ENCODE data around the gene FAM3C. TPM values are rescaled to one million over a fixed set of nuclear protein-coding genes. Genes with fewer than 3 reads are reported as not detected.

FAM3C gene
- total and polyA plus RNA-seq, 2 of the 8 experiments (the other 6 are each of a cell fraction or from before 2014, with no cell fraction given) = 27.0 to 77.7 TPM

DNA sequence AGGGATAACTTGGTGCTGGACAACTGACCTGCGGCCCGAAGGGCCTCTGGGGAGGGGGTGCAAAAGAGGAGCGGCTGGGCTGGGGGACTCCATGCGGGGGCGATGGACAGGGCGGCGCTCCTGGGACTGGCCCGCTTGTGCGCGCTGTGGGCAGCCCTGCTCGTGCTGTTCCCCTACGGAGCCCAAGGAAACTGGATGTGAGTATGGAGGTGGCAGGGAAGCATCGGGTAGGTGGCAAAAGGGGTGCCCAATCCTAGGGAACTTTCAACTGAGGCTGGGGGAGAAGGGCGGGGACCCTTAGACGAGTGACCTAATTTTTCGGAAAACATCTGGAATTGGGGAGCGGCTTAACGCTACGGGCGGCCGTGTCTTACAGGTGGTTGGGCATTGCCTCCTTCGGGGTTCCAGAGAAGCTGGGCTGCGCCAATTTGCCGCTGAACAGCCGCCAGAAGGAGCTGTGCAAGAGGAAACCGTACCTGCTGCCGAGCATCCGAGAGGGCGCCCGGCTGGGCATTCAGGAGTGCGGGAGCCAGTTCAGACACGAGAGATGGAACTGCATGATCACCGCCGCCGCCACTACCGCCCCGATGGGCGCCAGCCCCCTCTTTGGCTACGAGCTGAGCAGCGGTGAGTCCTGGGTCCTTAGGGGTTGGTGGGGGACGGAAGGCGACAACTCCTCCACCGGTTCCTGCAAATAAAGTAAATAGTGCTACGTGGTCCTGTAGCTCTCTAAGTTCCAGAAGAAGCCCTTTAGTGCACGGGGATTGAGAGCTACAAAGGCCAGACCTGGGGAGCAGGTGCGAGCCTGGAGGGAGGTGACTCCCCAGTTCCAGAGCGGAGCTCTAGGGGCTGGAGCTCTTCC, 66.7 kb downstream of the FAM3C start (continued):
- 0 out of 2 replicates have a peak, but pooled peaks have one; percentile 18 for TF ChIP-seq PHF8 (conservative IDR thresholded peaks at IDR 0.05; ENCODE audit: low read depth, low read length)
- TF ChIP-seq TBP (IDR thresholded peaks at IDR 0.05; ENCODE audit: low read depth, low read length) = no peak
- TF ChIP-seq TEAD4 (IDR thresholded peaks at IDR 0.05; ENCODE audit: low read depth, low read length) = 0 out of 2 replicates have a peak, but pooled peaks have one; percentile 6
- TF ChIP-seq, protein P1, sequence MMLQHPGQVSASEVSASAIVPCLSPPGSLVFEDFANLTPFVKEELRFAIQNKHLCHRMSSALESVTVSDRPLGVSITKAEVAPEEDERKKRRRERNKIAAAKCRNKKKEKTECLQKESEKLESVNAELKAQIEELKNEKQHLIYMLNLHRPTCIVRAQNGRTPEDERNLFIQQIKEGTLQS (IDR thresholded peaks at IDR 0.05; ENCODE audit: insufficient read depth, low read depth, low read length) = no peak
- peak; percentile 70 for TF ChIP-seq SUZ12 (IDR thresholded peaks at IDR 0.05; ENCODE audit: low read length)
- TF ChIP-seq POU5F1 (IDR thresholded peaks at IDR 0.05; ENCODE audit: low read depth, low read length) = no peak
- peak; percentile 89 for TF ChIP-seq KDM4A (IDR thresholded peaks at IDR 0.05; ENCODE audit: low read depth, low read length, severe bottlenecking)
- peak in 1 of 2 experiments; percentile 62; a peak in 1 of 4 replicates for TF ChIP-seq HDAC2 (IDR thresholded peaks at IDR 0.05; ENCODE audit: borderline replicate concordance in 1 of 2, low read depth in 2 of 2, low read length in 2 of 2)
- TF ChIP-seq CBX5 (IDR thresholded peaks at IDR 0.05; ENCODE audit: low read depth, low read length) = no peak
- peak; percentile 62 for TF ChIP-seq RNF2 (IDR thresholded peaks at IDR 0.05; ENCODE audit: borderline replicate concordance, low read depth, low read length, missing control alignments, poor library complexity, severe bottlenecking)
- no peak for TF ChIP-seq BRCA1 (IDR thresholded peaks at IDR 0.05; ENCODE audit: low read depth, low read length)
- no peak for TF ChIP-seq FOSL1 (IDR thresholded peaks at IDR 0.05; ENCODE audit: insufficient read depth, low read depth, low read length)
- TF ChIP-seq RAD21 (IDR thresholded peaks at IDR 0.05 in 1 of 2, conservative IDR thresholded peaks at IDR 0.05 in 1 of 2; ENCODE audit: low read depth in 2 of 2, low read length in 2 of 2) = peak; percentile 38 to 54
- TF ChIP-seq, protein P2, sequence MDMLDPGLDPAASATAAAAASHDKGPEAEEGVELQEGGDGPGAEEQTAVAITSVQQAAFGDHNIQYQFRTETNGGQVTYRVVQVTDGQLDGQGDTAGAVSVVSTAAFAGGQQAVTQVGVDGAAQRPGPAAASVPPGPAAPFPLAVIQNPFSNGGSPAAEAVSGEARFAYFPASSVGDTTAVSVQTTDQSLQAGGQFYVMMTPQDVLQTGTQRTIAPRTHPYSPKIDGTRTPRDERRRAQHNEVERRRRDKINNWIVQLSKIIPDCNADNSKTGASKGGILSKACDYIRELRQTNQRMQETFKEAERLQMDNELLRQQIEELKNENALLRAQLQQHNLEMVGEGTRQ (IDR thresholded peaks at IDR 0.05; ENCODE audit: low read length) = peak; percentile 38; the same call in 1 of the 2 replicates
- TF ChIP-seq EP300 (IDR thresholded peaks at IDR 0.05; ENCODE audit: borderline replicate concordance in 1 of 2, low read depth in 2 of 2, low read length in 2 of 2) = no peak
- TF ChIP-seq CEBPB (IDR thresholded peaks at IDR 0.05; ENCODE audit: low read depth, low read length) = no peak
- no peak for TF ChIP-seq CBX8 (IDR thresholded peaks at IDR 0.05; ENCODE audit: borderline replicate concordance, low read depth, low read length)
